Common myeloid progenitor, CD34-positive (primary cell): Measurements from ENCODE around the gene MUC21.

ENCODE experiments used
- CTCF ChIA-PET: fragments of 350-600 bp; sonication (Branson Sonifier 250); formaldehyde crosslinking; loops from one replicate; lab custom pipeline; 2021; ENCODE audit warnings: antibody characterized with exemption; lab: Charles Lee
- POLR2A ChIA-PET: fragments of 350-600 bp; sonication (Branson Sonifier 250); formaldehyde crosslinking; loops from one replicate; lab custom pipeline; 2021; ENCODE audit warnings: antibody characterized with exemption; lab: Charles Lee
- DNase-seq, 3 donors: peaks; one replicate each; pipeline versions ENCODE4 v3.0.0 to v3.0.0-alpha.2; 2013
- H3K27ac ChIP-seq, 2 experiments: 1 replicate in 1 of 2; 2 replicates in 1 of 2; pipeline ENCODE4 v1.7.0; 2013; ENCODE audit warnings: inconsistent platforms in 2 of 2, low read length in 2 of 2, mild to moderate bottlenecking in 2 of 2, low read depth in 1 of 2, moderate library complexity in 1 of 2; ENCODE audit not compliant: severe bottlenecking in 2 of 2, insufficient read depth in 1 of 2, poor library complexity in 1 of 2
- H3K27me3 ChIP-seq, 5 experiments: replicated peaks in 2 of 5; 1 replicate in 3 of 5; 2 replicates in 2 of 5; pipeline versions ENCODE4 v1.6.1 to v1.7.0; 2013; ENCODE audit warnings: low read length in 4 of 5, mild to moderate bottlenecking in 2 of 5, moderate library complexity in 2 of 5, inconsistent platforms in 1 of 5; ENCODE audit not compliant: insufficient read depth in 5 of 5, control insufficient read depth in 4 of 5
- H3K36me3 ChIP-seq, 4 experiments: 1 replicate in 2 of 4; 2 replicates in 2 of 4; pipeline versions ENCODE4 v1.6.1 to v1.7.0; 2013; ENCODE audit warnings: low read length in 3 of 4, control low read depth in 1 of 4, mild to moderate bottlenecking in 1 of 4; ENCODE audit not compliant: control insufficient read depth in 4 of 4, insufficient read depth in 4 of 4
- H3K4me1 ChIP-seq, 4 experiments: 1 replicate in 3 of 4; 2 replicates in 1 of 4; pipeline versions ENCODE4 v1.6.1 to v1.7.1; 2013; ENCODE audit warnings: low read length in 3 of 4, mild to moderate bottlenecking in 3 of 4, control low read depth in 1 of 4, inconsistent platforms in 1 of 4, moderate library complexity in 1 of 4; ENCODE audit not compliant: control insufficient read depth in 4 of 4, insufficient read depth in 4 of 4; ENCODE audit errors: control extremely low read depth in 1 of 4
- H3K4me3 ChIP-seq, 7 experiments: 1 replicate in 4 of 7; 2 replicates in 3 of 7; pipeline versions ENCODE4 v1.5.1 to v1.7.0; 2013; ENCODE audit warnings: mild to moderate bottlenecking in 7 of 7, low read length in 6 of 7, moderate library complexity in 6 of 7, inconsistent platforms in 2 of 7, low read depth in 2 of 7, control low read depth in 1 of 7; ENCODE audit not compliant: insufficient read depth in 4 of 7, control insufficient read depth in 1 of 7; ENCODE audit errors: extremely low read depth in 1 of 7
- H3K9me3 ChIP-seq, 5 experiments: 1 replicate in 4 of 5; 2 replicates in 1 of 5; pipeline versions ENCODE4 v1.6.1 to v1.7.1; 2013; ENCODE audit warnings: low read length in 4 of 5, mild to moderate bottlenecking in 2 of 5, inconsistent platforms in 1 of 5, low read depth in 1 of 5, moderate library complexity in 1 of 5; ENCODE audit not compliant: control insufficient read depth in 4 of 5, insufficient read depth in 2 of 5; ENCODE audit errors: control extremely low read depth in 1 of 5
- WGBS: methylation state at CpG from one replicate; pipeline ENCODE4 v1.1.5; 2013; ENCODE audit not compliant: insufficient coverage; 5-methylcytosine and 5-hydroxymethylcytosine counted together

The MUC21 gene

GRCh38 chr6:30954631-30955366 lies 28.7 kb upstream of the MUC21 start:
- H3K27ac ChIP-seq, result no peak overlapping the region
- CTCF ChIA-PET, result no interaction called here

GRCh38 chr6:30955367-30956042 lies 28.0 kb upstream of the MUC21 start:
- H3K27ac ChIP-seq, result no peak overlapping the region
- WGBS, result 0% methylated on average over 27 of the region's 46 CpGs
- CTCF ChIA-PET, result interaction anchor here (1.0 kb wide), 1 partner anchor 13 kb away, joined by 3 read pairs; no protein-coding TSS in a partner anchor

More at GRCh38 chr6:30954631-30955366, 28.7 kb upstream of the MUC21 start:
- Histone ChIP-seq H3K9me3 (peaks cover 0 to 3% (median 0%) of the 10 kb centered on the region in 5 experiments), H3K4me1 (peaks cover 2 to 16% (median 14%) of the 10 kb centered on the region in 4 experiments), H3K4me3 (peak overlapping the region in 6 of 7 experiments; percentile 25 to 72 (median 60)), H3K36me3 (no peaks in the 10 kb centered on the region), H3K27me3 (peaks cover 11 to 80% (median 30%) of the 10 kb centered on the region in 5 experiments)
- POLR2A ChIA-PET, result no interaction called here
- DNase-seq, result peak in 2 of 3 donors; percentile 11 to 38
- WGBS, result 78% methylated on average over 6 of the region's 9 CpGs

GRCh38 chr6:30957716-30958115 lies 25.8 kb upstream of the MUC21 start:
- Histone ChIP-seq H3K36me3 (no peaks in the 10 kb centered on the region), H3K4me1 (peaks cover 2 to 16% (median 14%) of the 10 kb centered on the region in 4 experiments), H3K27me3 (peaks cover 3 to 68% (median 30%) of the 10 kb centered on the region in 5 experiments), H3K27ac (no peak overlapping the region), H3K9me3 (no peaks in the 10 kb centered on the region), H3K4me3 (no peak overlapping the region)
- ChIA-PET POLR2A (interaction anchor here (1.2 kb wide), 1 partner anchor 23 kb away, joined by 5 read pairs; no protein-coding TSS in a partner anchor), CTCF (no interaction called here)
- 65% methylated on average over 2 of the region's 2 CpGs for WGBS
- DNase-seq, result no peak

More at GRCh38 chr6:30955367-30956042, 28.0 kb upstream of the MUC21 start:
- peaks cover 0 to 3% (median 0%) of the 10 kb centered on the region in 5 experiments for H3K9me3 ChIP-seq
- no peaks in the 10 kb centered on the region for H3K36me3 ChIP-seq
- peaks cover 11 to 80% (median 33%) of the 10 kb centered on the region in 5 experiments for H3K27me3 ChIP-seq
- peak; percentile 56 to 90 (median 84) for DNase-seq
- peaks cover 2 to 16% (median 14%) of the 10 kb centered on the region in 4 experiments for H3K4me1 ChIP-seq
- POLR2A ChIA-PET, result interaction anchor here (0.6 to 1.0 kb wide), 2 partner anchors 12 to 17 kb away, joined by 3 read pairs; no protein-coding TSS in a partner anchor
- peak overlapping the region; percentile 11 to 72 (median 55) for H3K4me3 ChIP-seq

DNA sequence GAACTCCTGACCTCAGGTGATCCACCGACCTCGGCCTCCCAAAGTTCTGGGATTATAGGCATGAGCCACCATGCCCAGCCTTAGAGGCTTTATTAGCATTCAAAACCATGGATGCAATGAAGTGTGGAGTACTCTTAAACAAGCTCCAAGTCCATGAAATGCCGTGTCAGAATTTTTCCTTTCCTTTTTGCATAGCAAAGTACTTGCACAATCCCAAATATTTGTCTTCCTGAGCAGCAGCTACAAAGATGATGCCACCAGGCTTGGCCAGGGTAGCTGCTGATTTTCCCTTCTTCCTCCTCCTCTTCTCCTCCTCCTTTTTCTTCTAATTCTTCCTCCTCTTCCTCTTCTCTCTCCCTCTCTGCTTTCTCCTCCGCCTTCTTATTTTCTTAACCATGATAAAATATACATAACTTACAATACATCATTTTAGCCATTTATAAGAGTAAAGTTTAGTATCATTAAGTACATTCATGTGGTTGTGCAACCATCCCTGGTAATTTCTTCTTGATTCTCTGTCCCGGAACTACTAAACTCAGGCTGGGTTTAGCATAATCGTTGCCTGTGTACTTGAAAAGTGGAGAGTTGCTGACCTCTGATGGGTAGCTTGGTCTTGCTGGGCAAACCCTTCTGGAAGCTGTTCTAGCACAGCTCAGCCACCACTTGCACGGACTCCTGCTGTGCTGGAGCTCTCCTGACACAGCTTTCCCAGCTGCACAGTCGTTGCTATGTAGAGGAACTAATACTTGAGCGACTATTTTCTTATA lies 22.4 kb upstream of the MUC21 start:
- Histone ChIP-seq H3K36me3 (no peaks in the 10 kb centered on the region), H3K27ac (no peak overlapping the region), H3K9me3 (no peaks in the 10 kb centered on the region), H3K4me3 (no peak overlapping the region), H3K27me3 (peaks cover 0 to 46% (median 22%) of the 10 kb centered on the region in 5 experiments), H3K4me1 (peaks cover 0 to 2% (median 1%) of the 10 kb centered on the region in 4 experiments)
- no peak for DNase-seq
- CTCF ChIA-PET, result no interaction called here
- POLR2A ChIA-PET, result no interaction called here
- 93% methylated on average over 5 of the region's 9 CpGs for WGBS

DNA sequence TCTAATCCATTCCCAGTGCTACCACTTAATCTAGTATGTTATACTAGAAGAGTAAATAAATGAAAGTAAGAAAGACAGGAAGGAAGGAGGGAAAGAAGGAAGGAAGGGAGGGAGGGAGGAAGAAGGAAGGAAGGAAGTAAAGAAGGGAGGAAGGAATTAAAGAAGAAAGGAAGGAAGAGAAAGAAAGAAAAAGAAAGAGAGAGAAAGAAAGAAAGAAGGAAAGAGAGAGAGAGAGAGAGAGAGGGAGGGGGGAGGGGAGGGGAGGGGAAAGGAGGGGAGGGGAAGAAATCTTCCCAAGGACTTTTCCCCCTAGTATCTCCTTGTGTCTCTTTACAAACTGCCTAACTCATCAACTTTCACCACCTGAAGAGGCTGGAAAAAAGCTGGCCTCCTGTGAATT lies 20.8 kb upstream of the MUC21 start:
- no peak overlapping the region for H3K27ac ChIP-seq
- no peak for DNase-seq
- H3K4me1 ChIP-seq, result no peaks in the 10 kb centered on the region
- H3K36me3 ChIP-seq, result no peaks in the 10 kb centered on the region
- ChIA-PET POLR2A (no interaction called here), CTCF (no interaction called here)
- no peaks in the 10 kb centered on the region for H3K9me3 ChIP-seq
- no peak overlapping the region for H3K4me3 ChIP-seq
- H3K27me3 ChIP-seq, result peaks cover 0 to 29% (median 17%) of the 10 kb centered on the region in 5 experiments

- ChIA-PET POLR2A (no interaction called here), CTCF (no interaction called here)
Observed at GRCh38 chr6:30963641-30964040, 19.9 kb upstream of the MUC21 start.

More at GRCh38 chr6:30963641-30964040, 19.9 kb upstream of the MUC21 start:
- H3K27me3 ChIP-seq, result peaks cover 0 to 20% (median 14%) of the 10 kb centered on the region in 5 experiments
- WGBS, result 100% methylated on average over 5 of the region's 6 CpGs
- H3K4me3 ChIP-seq, result no peak overlapping the region
- no peak for DNase-seq
- no peaks in the 10 kb centered on the region for H3K9me3 ChIP-seq
- H3K4me1 ChIP-seq, result no peaks in the 10 kb centered on the region
- no peak overlapping the region for H3K27ac ChIP-seq
- H3K36me3 ChIP-seq, result no peaks in the 10 kb centered on the region
